Parathyroid adenoma (tissue), 2 donors: ENCODE data around the gene C9orf78.

ENCODE experiments used
- H2AFZ ChIP-seq: fragments of 300-600 bp; sonication (generic); one replicate; pipeline ENCODE4 v1.7.0; 2017; ENCODE audit warnings: antibody characterized with exemption, mild to moderate bottlenecking
- H3K27ac ChIP-seq: fragments of 300-600 bp; sonication (generic); one replicate; pipeline ENCODE4 v1.7.0; 2017
- H3K27me3 ChIP-seq: fragments of 300-600 bp; sonication (generic); one replicate; pipeline ENCODE4 v1.7.0; 2017; ENCODE audit warnings: low read length; ENCODE audit not compliant: control insufficient read depth, insufficient read depth
- H3K36me3 ChIP-seq: fragments of 300-600 bp; sonication (generic); one replicate; pipeline ENCODE4 v1.7.0; 2017; ENCODE audit warnings: low read length; ENCODE audit not compliant: control insufficient read depth, insufficient read depth
- H3K4me1 ChIP-seq: fragments of 300-600 bp; sonication (generic); one replicate; pipeline ENCODE4 v1.7.0; 2017; ENCODE audit warnings: control low read depth
- H3K4me2 ChIP-seq: fragments of 300-600 bp; sonication (generic); one replicate; pipeline ENCODE4 v1.7.0; 2017; ENCODE audit warnings: low read length
- H3K4me3 ChIP-seq: fragments of 300-600 bp; sonication (generic); one replicate; pipeline ENCODE4 v1.7.0; 2017; ENCODE audit warnings: low read depth, low read length
- H3K79me2 ChIP-seq: fragments of 300-600 bp; sonication (generic); one replicate; pipeline ENCODE4 v1.7.0; 2017; ENCODE audit warnings: control low read depth
- H3K9ac ChIP-seq: fragments of 300-600 bp; sonication (generic); one replicate; pipeline ENCODE4 v1.7.0; 2017; ENCODE audit warnings: mild to moderate bottlenecking
- H3K9me3 ChIP-seq: fragments of 300-600 bp; sonication (generic); one replicate; pipeline ENCODE4 v1.7.0; 2017; ENCODE audit warnings: low read length; ENCODE audit not compliant: control insufficient read depth
- TF ChIP-seq, protein P1 (sequence below): fragments of 300-600 bp; sonication (generic); IDR thresholded peaks from one replicate; pipeline ENCODE4 v1.7.0; 2017; ENCODE audit warnings: antibody characterized with exemption, mild to moderate bottlenecking
- donor health status: primary hyperparathyroidism.

C9orf78 gene

DNA sequence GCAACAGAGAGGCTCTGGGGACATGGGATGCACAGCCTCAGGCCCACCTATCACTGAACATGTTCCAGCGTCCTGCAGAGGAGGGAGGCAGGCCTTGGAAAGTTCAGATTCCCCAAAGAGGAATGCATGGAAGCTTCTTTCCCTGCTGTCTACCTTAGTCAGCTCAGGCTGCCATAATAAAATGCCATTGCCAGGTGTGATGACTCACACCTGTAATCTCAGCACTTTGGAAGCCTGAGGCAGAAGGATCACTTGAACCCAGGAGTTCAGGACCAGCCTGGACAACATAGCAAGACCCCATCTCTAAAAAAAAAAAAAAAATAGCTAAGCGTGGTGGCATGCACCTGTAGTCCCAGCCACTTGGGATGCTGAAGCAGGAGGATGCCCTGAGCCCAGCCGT lies 56.6 kb downstream of the C9orf78 start:
- H3K9me3 ChIP-seq, result no peaks in the 10 kb centered on the region
- no peaks in the 10 kb centered on the region for H3K36me3 ChIP-seq
- H3K27ac ChIP-seq, result no peak overlapping the region
- no peak overlapping the region for H3K4me2 ChIP-seq
- no peak overlapping the region for H2AFZ ChIP-seq
- H3K9ac ChIP-seq, result no peak overlapping the region
- H3K79me2 ChIP-seq, result no peaks in the 10 kb centered on the region
- no peaks in the 10 kb centered on the region for H3K4me1 ChIP-seq
- H3K4me3 ChIP-seq, result no peak overlapping the region
- no peaks in the 10 kb centered on the region for H3K27me3 ChIP-seq
- TF ChIP-seq, protein P1, sequence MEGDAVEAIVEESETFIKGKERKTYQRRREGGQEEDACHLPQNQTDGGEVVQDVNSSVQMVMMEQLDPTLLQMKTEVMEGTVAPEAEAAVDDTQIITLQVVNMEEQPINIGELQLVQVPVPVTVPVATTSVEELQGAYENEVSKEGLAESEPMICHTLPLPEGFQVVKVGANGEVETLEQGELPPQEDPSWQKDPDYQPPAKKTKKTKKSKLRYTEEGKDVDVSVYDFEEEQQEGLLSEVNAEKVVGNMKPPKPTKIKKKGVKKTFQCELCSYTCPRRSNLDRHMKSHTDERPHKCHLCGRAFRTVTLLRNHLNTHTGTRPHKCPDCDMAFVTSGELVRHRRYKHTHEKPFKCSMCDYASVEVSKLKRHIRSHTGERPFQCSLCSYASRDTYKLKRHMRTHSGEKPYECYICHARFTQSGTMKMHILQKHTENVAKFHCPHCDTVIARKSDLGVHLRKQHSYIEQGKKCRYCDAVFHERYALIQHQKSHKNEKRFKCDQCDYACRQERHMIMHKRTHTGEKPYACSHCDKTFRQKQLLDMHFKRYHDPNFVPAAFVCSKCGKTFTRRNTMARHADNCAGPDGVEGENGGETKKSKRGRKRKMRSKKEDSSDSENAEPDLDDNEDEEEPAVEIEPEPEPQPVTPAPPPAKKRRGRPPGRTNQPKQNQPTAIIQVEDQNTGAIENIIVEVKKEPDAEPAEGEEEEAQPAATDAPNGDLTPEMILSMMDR, result no peak

GRCh38 chr9:129777769-129778130 lies 57.3 kb downstream of the C9orf78 start:
- Histone ChIP-seq H3K4me3 (no peak overlapping the region), H3K27ac (no peak overlapping the region), H3K9ac (no peak overlapping the region)

More at GRCh38 chr9:129777769-129778130, 57.3 kb downstream of the C9orf78 start:
- Histone ChIP-seq H3K27me3 (no peaks in the 10 kb centered on the region), H3K36me3 (no peaks in the 10 kb centered on the region), H3K4me2 (no peak overlapping the region), H3K9me3 (no peaks in the 10 kb centered on the region), H3K79me2 (no peaks in the 10 kb centered on the region), H3K4me1 (no peaks in the 10 kb centered on the region), H2AFZ (no peak overlapping the region)
- TF ChIP-seq, protein P1, result no peak
